Esophagus muscularis mucosa (tissue), 4 donors: ENCODE results near the gene TENM4.

Experiments used
- EP300 ChIP-seq: sonication (generic); formaldehyde crosslinking; IDR thresholded peaks from one replicate; pipeline ENCODE4 v1.6.1; 2017; ENCODE audit warnings: antibody characterized with exemption
- POLR2A ChIP-seq: fragments of 450-650 bp; IDR thresholded peaks from one replicate; pipeline ENCODE4 v1.6.1; 2017; ENCODE audit warnings: antibody characterized with exemption, moderate library complexity, mild to moderate bottlenecking, low read depth
- POLR2AphosphoS5 ChIP-seq, 2 donors: sonication (generic); formaldehyde crosslinking; IDR thresholded peaks; one replicate each; pipeline ENCODE4 v1.6.1; 2017; ENCODE audit warnings: antibody characterized with exemption in 2 of 2
- TF ChIP-seq, protein P1 (sequence below), 3 experiments: fragments of 200-600 bp in 2 of 3; fragments of 450-650 bp in 1 of 3; sonication (generic) in 2 of 3; IDR thresholded peaks; one replicate each; pipeline ENCODE4 v1.5.1; 2017 to 2019; ENCODE audit warnings: antibody characterized with exemption in 3 of 3, mild to moderate bottlenecking in 2 of 3, moderate library complexity in 1 of 3

GRCh38 chr11:79030448-79030847 lies 410.4 kb downstream of the TENM4 start:
- TF ChIP-seq, protein P1, sequence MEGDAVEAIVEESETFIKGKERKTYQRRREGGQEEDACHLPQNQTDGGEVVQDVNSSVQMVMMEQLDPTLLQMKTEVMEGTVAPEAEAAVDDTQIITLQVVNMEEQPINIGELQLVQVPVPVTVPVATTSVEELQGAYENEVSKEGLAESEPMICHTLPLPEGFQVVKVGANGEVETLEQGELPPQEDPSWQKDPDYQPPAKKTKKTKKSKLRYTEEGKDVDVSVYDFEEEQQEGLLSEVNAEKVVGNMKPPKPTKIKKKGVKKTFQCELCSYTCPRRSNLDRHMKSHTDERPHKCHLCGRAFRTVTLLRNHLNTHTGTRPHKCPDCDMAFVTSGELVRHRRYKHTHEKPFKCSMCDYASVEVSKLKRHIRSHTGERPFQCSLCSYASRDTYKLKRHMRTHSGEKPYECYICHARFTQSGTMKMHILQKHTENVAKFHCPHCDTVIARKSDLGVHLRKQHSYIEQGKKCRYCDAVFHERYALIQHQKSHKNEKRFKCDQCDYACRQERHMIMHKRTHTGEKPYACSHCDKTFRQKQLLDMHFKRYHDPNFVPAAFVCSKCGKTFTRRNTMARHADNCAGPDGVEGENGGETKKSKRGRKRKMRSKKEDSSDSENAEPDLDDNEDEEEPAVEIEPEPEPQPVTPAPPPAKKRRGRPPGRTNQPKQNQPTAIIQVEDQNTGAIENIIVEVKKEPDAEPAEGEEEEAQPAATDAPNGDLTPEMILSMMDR (IDR thresholded peaks at IDR 0.05) = no peak
- TF ChIP-seq POLR2A = no peak
- no peak for TF ChIP-seq EP300
- no peak for TF ChIP-seq POLR2AphosphoS5 (IDR thresholded peaks at IDR 0.05)
